Left lung (tissue), 10 donors: Measurements from ENCODE around the gene NELFB. TPM values are rescaled to one million over a fixed set of nuclear protein-coding genes. Genes with fewer than 3 reads are reported as not detected.

Experiments used
- ATAC-seq: fragments of 200-7000 bp; cut with Tn5 transposase; one replicate; pipeline ENCODE4 v1.9.1; 2020; ENCODE audit warnings: moderate library complexity
- DNase-seq, 4 donors: peaks; one replicate each; pipeline ENCODE4 v3.0.0-alpha.2; 2013 to 2020
- H3K27ac ChIP-seq, 2 donors: fragments of 200-600 bp; sonication (generic) in 1 of 2; one replicate each; pipeline versions ENCODE4 v1.5.0 to v1.8.0; 2020 to 2021
- H3K27me3 ChIP-seq, 2 donors: fragments of 200-600 bp; sonication (generic) in 1 of 2; one replicate each; pipeline versions ENCODE4 v1.5.0 to v1.8.0; 2020 to 2021
- H3K36me3 ChIP-seq, 2 donors: fragments of 200-600 bp; sonication (generic) in 1 of 2; one replicate each; pipeline versions ENCODE4 v1.5.0 to v1.8.0; 2020 to 2021
- H3K4me1 ChIP-seq, 2 donors: fragments of 200-600 bp; one replicate each; pipeline ENCODE4 v1.8.0; 2021
- H3K4me3 ChIP-seq, 2 donors: fragments of 200-600 bp; sonication (generic) in 1 of 2; one replicate each; pipeline versions ENCODE4 v1.5.0 to v1.8.0; 2020 to 2021; ENCODE audit warnings: mild to moderate bottlenecking in 1 of 2
- H3K9me3 ChIP-seq, 2 donors: fragments of 200-600 bp; sonication (generic) in 1 of 2; one replicate each; pipeline versions ENCODE4 v1.5.0 to v1.8.0; 2020 to 2021
- CTCF ChIP-seq, 2 donors: fragments of 200-600 bp; sonication (generic) in 1 of 2; IDR thresholded peaks; one replicate each; pipeline versions ENCODE4 v1.5.0 to v1.8.0; 2021; ENCODE audit warnings: antibody characterized with exemption in 2 of 2
- intact Hi-C, 2 donors: fragments of 100-400 bp; cut with DNase I; formaldehyde crosslinking; loops; one replicate each; pipeline versions ENCODE4 v1.11.2 to v1.14.2; 2022
- polyA plus RNA-seq, 6 donors: library from polyadenylated mRNA; unstranded; fragments of 120-200 nt; gene quantifications; one replicate each; pipeline ENCODE4 v1.2.1, GENCODE V29; 2013; ENCODE audit not compliant: insufficient read length in 6 of 6
- total RNA-seq, 2 donors: library from RNA; stranded (reverse); fragmentation: NEBNext Ultra II Directional; extraction: Animal tissue kit (Norgen Biotek cat#: 25700); gene quantifications; one replicate each; pipeline ENCODE4 v1.2.1, GENCODE V29; 2021
- donor health status: DM: no; HTN: yes; CAD: no.
- donor health status: DM: no; HTN: no; CAD: no.

Gene NELFB
- total and polyA plus RNA-seq, 8 donors, result 47.8 to 62.9 (median 55.6) TPM

DNA sequence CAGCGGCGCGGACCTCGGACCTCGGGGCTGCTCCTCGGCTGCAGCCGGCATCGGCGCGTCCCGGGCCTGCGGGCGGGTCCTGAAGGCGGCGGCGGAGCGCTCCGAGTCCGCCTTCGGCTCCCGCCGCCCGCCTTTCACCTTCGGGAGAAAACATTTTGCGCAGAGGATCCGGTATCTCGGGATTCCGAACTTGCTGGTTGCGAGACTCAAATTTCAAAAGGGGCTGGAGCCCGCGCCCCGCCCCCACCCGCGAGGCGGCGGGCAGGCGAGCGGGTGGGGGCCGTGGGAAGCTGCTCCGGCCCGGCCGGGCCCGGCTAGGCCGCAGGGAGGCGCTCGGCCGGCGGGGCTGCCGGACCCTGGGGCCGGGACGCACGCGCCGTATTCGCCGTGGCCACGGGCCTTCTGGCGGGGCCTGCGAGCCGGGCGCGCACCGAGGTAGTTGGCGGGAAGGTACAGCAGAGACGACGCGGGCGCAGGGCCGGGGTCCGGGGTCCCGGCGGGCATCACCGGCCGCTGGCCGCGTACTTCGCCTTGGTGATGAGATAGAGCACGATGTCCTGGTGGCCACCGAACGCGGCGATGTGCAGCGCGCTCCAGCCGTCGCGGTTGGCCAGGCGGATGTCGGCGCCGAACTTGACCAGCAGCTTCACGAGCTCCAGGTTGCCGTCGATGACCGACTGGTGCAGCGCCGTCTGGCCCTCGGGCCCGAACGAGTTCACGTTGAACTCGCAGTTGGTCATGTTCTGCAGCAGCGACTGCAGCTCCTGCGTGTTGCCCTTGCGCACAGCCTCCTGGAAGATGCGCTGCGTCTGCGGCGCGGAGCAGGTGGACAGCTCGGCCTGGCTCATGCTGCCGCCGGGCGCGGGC, 46.2 kb downstream of the NELFB start:
- H3K9me3 ChIP-seq, result no peaks in the 10 kb centered on the region
- H3K27ac ChIP-seq, result peak overlapping the region; percentile 62 to 67
- no peaks in the 10 kb centered on the region for H3K36me3 ChIP-seq
- ATAC-seq (peak; percentile 7), DNase-seq (peak in 2 of 4 donors; percentile 70 to 81)
- intact Hi-C loops, result loop anchor here in 1 of 2 donors (10.0 kb wide), 1 partner anchor 103 kb away; no protein-coding TSS in a partner anchor
- TF ChIP-seq CTCF (IDR thresholded peaks at IDR 0.05), result no peak
- peaks cover 25 to 74% of the 10 kb centered on the region in 2 donors for H3K4me1 ChIP-seq
- H3K4me3 ChIP-seq, result peak overlapping the region; percentile 34 to 46
- peaks cover 11 to 93% of the 10 kb centered on the region in 2 donors for H3K27me3 ChIP-seq

GRCh38 chr9:137302118-137302448, 47.0 kb downstream of the NELFB start, which contains the start of gene NRARP:
Gene NRARP, minus strand, starts transcription at chr9:137302271. Its CDS starts 343 bp downstream, at chr9:137301928.
- intact Hi-C loops, result loop anchor here in 1 of 2 donors (10.0 kb wide), 1 partner anchor 103 kb away; no protein-coding TSS in a partner anchor
- ATAC-seq (peak; percentile 72), DNase-seq (peak in 3 of 4 donors; percentile 89 to 95 (median 91))
- Histone ChIP-seq H3K4me3 (peak within 1 kb of the TSS; percentile 34 to 47), H3K4me1 (peaks cover 27 to 78% of the 10 kb centered on the region in 2 donors), H3K27ac (peak within 1 kb of the TSS; percentile 62 to 70), H3K9me3 (no peaks in the 10 kb centered on the region), H3K36me3 (no peaks in the 10 kb centered on the region), H3K27me3 (peaks cover 11 to 93% of the 10 kb centered on the region in 2 donors)
- TF ChIP-seq CTCF (IDR thresholded peaks at IDR 0.05), result no peak

DNA sequence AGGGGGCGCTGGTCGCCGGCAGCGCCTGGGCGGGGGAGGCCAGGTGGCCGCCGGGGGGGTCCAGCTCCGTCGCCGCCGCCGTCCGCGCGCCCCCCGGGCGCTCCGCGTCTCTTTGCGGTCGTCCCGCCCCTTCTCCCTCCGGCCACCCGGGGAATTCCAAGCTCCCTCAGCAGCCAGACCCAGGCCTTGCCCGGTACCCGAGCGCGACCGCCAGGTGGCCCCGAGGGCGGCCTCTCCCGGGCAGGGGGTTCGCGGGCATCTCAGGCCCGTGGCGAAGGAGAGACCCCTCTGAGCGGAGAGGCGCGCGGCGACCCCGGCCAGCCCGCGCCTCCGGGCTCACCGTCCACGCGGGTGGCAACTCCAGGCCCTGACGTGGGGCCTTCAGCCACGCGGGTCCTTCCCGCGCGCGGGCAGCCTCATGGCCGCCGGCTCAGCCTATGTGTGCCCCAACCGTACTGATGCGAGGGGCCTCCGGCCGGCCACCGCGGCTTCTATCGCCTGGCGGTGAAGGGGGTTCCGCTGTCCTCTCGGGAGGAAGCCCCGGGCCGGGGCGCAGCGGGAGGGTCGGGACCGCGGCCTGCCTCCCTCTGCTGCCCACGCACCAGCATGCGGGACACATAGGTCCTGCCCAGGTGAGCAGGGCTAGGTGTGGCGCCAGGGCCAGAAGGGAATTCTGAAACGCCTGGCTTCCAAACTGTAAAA, 47.5 kb downstream of the NELFB start:
- peak; percentile 37 to 71 for TF ChIP-seq CTCF (IDR thresholded peaks at IDR 0.05)
- H3K27ac ChIP-seq, result peak overlapping the region; percentile 51 to 70
- no peaks in the 10 kb centered on the region for H3K36me3 ChIP-seq
- ATAC-seq (peak; percentile 10), DNase-seq (peak in 1 of 4 donors; percentile 80)
- peaks cover 14 to 93% of the 10 kb centered on the region in 2 donors for H3K27me3 ChIP-seq
- H3K4me1 ChIP-seq, result peaks cover 29 to 78% of the 10 kb centered on the region in 2 donors
- H3K9me3 ChIP-seq, result no peaks in the 10 kb centered on the region
- H3K4me3 ChIP-seq, result peak overlapping the region; percentile 25 to 47
- intact Hi-C loops, result loop anchor here in 1 of 2 donors (10.0 kb wide), 1 partner anchor 102 kb away; no protein-coding TSS in a partner anchor

GRCh38 chr9:137303151-137303892, 48.2 kb downstream of the NELFB start:
- DNase-seq (peak in 1 of 4 donors; percentile 73), ATAC-seq (no peak)
- H3K9me3 ChIP-seq, result no peaks in the 10 kb centered on the region
- H3K27me3 ChIP-seq, result peaks cover 14 to 94% of the 10 kb centered on the region in 2 donors
- intact Hi-C loops, result loop anchor here in 1 of 2 donors (10.0 kb wide), 1 partner anchor 101 kb away; no protein-coding TSS in a partner anchor
- H3K36me3 ChIP-seq, result no peaks in the 10 kb centered on the region
- H3K4me3 ChIP-seq, result peak overlapping the region in 1 of 2 donors; percentile 47
- no peak for TF ChIP-seq CTCF (IDR thresholded peaks at IDR 0.05)
- H3K4me1 ChIP-seq, result peaks cover 29 to 74% of the 10 kb centered on the region in 2 donors
- H3K27ac ChIP-seq, result peak overlapping the region; percentile 51 to 70
